Hypothalamus (tissue), 51 donors: ENCODE results near the gene LRRN2.
A peak's percentile ranks its signal among the peaks of the same experiment; 100 is the strongest.

Experiments
- DNase-seq, 51 donors: peaks; one replicate each; lab custom pipeline; 2025; lab: John Stamatoyannopoulos, UW

The LRRN2 gene

DNA sequence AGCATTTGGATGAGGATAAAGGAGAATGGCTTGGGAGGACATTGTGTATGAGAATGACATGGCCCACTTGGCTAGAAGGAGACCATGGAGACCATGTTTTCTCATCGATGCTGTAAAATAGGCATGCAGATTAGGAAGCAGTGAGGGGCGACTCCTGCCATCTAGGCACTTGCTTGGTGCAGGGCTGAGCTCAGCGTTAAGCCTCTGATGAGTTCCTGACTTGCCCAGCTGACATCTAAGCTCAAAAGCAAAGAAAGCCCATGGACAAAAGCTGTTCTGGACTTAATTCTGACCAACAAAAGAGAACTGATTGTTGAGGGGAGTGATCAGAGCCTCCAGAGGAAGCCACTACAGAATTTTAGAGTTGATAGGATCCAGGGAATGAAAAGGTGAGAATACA lies 74.5 kb downstream of the LRRN2 start:
- no peak for DNase-seq

DNA sequence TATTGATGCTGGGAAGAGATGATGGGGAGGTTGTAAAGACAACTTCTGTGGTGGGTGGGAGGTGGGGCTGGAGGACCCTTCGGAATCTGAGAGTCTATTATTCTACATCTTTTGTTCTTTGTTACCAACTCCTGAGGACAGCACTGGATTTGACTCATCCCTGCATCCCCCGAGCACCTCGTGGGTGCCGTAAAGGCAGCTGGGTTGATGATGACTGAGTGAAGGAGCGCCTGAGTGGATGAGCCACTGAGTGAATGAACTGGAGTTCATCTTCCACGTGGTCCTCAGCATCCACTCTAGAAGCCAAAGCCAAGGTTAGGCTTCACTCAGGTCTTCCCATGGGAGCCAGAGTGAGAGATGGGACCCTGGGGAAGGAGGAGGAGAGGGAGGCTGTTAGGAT lies 77.6 kb downstream of the LRRN2 start:
- DNase-seq: no peak

DNA sequence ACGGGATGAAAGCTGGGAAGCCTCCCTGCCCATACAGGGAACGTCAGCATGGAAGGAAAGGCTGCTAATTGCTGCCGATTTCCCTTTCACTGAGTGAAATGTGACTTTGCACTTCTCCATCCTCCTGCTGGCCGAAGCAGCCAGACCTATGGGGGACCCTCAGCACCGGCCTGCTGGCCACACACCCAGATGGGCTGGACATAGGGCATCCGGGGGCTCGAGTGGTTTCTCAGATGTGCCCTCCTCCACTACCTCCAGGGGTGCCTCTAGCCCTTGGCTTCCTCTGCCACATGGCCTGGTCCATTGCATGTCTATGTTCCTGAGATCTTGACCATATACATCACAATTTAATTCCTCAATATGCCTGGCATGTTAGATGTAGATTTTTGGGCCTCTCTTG lies 79.7 kb downstream of the LRRN2 start:
- no peak for DNase-seq

DNA sequence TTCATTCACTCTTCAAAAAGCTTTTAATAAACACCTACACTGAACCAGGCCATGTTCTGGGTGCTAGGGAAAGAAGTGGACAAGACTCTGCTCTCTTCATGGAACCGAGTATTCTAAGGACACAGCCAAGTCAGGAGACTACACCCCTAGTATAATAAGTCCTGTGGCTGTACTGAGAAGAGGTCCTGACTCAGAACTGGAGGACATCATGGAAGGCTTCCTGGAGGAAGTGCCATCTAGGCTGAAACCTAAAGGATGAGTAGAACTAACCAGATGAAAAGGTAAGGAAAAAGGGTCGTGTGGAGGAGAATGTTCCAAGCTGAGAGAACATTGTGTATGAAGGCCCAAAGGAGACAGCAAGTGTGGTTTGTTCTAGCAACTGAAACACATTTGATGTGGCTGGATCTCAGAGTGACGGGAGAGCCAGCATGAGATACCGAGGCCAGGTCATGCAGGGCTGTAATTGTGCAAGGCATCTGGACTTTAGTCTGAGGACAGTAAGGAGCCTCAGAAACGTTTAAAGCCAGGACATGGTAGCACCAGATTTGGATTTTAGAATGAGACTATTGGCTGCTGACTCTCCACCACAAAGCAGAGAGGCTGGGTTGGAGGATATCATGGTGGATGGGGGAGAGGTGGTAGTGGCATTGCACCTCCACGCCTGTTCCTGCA lies 82.5 kb downstream of the LRRN2 start:
- DNase-seq: no peak

DNA sequence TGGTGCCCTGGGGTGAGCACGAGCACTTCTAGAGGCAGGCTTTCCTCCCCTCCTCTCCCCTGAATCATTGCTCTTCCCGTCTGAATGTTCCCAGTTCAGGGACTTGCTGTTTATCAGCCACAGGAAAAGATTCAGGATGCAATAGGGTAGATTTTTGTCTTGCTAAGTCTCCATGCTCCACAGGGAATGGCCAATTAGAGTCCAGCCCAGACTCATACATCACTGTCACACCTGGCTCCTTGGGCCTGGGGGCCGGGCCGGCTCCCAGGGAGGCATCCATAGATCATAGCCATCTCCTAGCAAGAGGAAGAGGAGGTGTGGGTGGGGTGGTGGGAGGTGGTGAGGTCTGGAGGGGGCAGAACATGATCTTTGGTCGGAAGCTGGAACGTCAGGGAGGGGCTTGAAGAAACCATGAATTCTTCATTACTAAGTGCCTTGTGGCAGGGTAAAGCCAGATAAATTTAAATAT lies 83.4 kb downstream of the LRRN2 start:
- DNase-seq: no peak

DNA sequence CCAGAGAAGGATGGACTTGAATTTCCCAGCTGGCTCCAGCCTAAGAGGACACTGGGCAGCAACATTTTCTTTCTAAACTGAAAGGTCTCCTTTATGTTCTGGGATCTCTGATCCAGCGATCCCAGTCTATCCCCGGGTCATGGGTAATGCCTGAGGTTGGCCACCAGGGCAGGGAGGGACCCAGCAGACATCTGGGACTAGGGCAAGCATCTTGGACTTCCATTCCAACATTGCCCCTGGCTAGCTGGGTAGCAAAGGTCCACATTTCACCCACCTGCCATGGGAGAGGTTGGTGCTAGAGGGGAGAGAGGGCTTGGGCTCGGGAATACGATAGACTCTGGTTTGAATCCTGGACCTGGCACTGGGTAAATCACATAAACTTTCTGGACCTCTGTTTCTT lies 84.6 kb downstream of the LRRN2 start:
- DNase-seq: no peak

DNA sequence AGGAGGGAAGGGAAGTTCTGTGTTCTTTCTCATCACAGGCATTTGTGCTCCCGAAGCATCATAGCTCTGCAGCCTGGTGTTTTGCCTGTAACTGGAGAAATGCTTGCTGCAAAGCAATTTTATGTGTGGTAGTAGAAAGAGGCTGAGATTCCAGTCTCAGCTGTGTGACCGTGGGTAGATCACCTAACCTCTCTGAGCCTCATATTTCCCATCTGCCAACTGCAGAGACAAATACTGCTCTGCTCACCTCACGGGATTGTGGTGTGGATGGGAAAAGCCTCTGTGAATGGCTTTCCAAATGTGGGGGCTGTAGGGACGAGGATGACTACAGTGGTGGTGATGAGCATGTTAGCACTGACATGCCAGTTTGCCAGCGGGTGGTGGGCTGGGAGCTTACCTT lies 85.3 kb downstream of the LRRN2 start:
- no peak for DNase-seq

DNA sequence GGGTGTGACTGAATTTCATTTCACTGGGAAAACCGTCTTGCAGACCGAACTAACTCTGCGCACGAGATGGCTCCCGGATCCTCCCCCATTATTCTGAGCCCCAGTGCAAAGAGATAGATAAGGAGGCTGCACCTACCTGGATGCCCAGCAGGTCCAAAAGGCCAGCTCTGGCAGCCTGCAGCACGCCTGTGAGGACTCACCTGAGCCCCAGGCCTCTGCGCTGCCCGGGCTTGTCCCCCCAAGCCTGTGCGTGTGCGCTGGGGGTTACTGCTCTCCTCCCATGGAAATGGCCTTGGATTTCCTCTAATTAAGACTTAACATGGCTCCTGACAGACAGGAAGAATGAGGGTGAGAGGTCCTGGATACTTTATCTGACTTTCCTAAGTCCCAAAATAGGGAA lies 85.9 kb downstream of the LRRN2 start:
- DNase-seq: no peak

DNA sequence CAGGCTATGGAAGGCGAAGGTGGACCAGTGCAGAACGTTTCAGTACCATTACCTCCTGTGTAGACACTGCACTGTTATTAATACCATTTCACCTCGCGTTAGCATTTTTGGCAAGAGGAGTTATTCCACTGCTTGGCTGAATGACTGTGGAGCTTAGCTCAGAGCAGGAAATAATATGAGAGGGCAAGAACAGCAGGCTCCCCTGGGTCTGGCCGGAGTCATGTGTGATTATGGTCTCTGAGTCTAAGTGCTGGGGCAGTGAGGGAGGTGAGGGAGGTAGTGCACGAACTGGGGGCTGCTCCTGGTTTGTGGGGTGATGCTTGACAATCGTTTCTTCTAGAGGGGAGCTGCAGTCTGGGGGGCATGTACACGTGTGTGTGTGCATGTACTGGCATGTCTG lies 86.4 kb downstream of the LRRN2 start:
- no peak for DNase-seq

DNA sequence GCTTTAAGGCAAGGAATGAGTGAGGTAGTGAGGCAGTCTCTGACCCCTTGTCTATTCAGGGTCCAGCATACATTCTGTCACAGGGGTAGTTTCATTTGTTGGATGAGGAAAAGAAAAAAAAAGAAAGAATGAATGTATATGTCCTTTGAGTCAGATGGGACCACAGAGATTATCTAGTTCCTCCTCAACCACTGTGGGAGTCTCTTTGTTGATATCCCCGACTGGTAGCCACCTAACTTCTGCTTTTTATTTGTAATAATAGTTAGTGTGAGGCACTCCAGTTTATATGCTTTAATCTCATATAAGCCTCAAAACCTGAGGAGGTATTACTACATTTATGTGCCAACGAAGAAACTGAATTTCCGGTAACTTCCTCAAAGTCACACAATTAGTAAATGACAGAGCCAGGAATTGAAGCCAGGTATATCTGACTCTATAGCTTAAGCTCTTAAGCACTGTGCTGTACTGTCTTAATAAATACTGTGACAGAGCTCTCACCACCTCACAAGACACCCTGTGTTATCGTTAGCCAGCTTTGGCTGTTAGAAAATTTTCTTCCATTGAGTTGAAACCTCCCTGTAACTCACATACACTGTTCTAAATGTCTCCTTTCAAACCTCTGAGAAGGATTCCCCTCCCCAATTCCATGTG lies 87.1 kb downstream of the LRRN2 start:
- no peak for DNase-seq

DNA sequence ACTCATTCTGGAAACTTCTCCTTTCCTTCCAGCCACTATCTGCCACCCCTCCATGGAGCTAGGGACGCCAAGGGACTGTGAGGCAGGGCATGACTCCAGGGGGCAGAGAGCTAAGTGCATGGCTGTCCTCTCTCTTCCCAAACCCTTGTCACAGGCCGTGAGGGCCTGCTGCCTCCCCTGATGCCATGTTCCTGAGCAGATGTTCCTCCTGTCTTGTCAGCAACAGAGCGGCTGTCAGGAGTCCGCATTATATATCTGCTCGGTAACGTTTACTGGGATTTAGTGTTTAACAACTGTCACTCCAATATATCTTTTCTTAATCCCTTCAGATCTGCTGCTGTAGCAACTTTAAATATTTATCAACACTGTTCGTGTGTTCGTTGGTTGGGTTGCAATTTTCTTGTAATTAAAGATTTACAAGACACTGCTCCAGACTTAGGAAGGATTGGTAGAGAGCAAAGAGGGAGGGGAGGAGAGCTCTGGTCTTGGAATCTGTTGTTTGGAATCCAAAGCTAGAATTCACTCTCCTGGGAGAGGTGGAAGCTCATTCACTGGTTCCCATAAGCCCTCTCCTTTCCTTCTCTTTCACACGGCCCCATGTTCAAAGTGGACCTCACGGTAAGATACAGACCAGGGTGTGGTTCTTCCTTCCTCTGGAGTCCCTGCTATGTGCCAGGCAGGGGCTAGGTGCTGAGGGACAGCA lies 93.1 kb downstream of the LRRN2 start:
- no peak for DNase-seq

DNA sequence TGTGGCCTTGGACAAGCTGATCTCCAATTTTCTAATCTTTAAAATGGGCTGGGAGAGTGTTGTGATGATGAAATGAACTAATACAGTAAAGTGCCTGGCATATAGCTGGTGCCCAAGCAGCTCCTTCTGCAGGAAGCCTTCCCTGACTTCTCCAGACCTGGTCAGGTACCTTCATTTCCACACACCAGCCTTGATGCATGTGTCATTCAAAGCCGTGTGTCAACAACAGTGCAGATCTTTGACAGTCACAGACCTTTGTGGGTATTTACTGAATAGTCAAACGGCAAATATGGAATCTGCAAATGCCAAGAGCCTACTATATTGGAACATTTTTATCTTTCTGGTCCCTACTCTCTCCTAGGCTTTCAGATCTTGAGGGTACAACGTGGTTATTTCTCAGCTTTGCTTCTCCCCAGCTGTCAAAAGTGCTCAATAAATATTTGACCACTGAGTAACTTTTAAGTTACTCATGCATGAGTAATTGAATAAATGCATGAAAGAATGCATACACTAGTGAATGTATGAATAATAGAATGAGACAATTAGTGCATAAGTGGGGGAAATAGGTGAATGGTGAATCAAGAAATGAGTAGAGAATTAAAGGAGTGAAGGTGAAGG lies 94.0 kb downstream of the LRRN2 start:
- no peak for DNase-seq

DNA sequence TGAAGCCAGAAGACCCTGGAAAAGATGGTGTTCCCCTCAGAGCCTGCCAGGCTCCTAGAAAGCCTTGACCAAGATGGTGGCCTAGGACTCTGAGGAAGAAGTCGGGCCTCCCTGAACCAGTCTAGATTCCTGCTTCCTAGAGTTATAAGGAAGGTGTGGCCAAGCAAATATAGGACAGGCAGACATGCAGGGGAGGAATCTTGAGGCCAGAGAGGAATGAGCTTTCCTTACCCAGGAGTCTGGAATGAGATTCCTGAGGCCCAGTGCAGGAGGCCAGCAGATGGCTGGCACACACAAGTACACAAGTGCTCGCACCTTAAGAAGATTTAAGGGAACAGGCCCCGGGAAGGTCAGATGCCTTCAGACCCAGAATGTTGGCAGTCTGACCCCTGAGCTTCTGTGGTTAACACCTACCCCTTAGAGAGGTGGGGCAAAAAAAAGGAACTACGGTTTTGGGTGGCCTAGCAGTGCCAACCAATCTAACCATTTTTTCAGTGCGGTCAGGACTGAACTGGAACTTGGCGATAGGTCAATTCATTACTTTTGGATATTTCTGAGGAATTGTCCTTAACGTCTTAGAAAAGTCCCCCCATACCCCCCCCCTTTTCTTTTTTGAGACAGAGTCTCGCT lies 96.0 kb downstream of the LRRN2 start:
- no peak for DNase-seq

DNA sequence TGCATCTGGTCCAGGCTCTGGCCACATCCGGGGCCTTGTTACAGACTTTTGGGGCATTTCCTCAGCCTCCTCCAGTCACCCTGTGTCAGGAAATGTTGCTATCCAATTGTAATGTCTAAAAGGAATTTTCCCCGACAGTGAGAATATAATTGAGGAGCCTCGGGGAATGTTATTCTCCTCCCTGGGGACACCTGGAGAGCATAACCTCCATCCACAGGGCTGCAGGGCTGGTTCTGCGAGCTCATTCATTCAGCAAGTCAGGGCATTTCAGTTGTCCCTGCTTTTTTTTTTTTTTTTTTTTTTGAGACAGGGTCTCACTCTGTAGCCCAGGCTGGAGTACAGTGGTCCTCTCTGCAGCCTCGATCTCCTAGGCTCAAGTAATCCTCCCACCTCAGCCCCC lies 96.7 kb downstream of the LRRN2 start:
- no peak for DNase-seq

DNA sequence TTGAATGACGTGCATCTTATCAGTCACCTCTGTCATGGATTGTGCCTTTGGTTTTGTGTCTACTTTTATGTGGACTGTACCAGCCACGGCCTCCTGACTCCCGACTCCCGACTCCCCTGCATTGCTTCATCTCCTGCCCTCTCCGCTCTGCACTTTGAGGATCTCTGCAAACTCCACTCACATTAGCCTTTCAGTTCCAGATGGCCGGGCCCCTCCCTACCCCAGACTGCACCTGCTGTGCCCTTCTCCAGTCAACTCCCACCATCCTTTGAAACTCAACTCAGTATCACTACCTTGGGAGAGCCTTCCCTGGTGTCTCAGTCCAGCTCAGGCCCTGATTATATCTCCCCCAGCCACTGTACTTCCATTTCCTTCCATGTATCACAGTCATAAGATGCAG lies 97.9 kb downstream of the LRRN2 start:
- DNase-seq: no peak

DNA sequence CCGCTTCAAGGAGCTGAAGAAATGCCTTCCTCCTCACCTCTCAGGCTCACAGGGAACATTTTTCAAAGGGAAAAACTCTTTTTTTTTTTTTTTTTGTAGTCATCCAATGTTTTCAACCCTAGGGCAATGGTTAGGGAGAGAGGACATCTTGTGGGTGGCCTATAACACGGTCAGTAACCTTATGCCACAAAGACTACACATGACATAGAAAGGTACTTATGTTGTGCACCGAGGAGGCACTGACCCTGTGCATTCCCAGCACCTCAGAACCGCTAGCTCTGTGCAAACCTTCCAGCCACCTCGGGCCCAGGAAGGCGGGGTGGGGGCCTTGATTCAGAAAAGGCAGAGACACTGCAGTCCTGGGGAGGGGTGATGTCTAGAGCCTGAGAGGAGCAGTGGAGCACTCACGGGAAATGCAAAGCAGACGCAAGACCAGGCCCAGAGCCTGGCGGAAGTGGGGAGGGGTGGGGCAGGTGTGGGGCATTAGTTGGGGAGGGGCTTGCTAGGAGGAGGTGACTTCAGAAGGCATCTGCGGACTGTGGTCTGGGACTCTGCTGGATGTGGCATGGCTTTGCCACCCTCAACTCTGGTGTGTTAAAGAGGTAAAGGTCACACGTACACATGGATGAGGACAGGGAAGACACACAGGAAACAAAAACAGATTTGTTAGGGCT lies 100.7 kb downstream of the LRRN2 start:
- no peak for DNase-seq

DNA sequence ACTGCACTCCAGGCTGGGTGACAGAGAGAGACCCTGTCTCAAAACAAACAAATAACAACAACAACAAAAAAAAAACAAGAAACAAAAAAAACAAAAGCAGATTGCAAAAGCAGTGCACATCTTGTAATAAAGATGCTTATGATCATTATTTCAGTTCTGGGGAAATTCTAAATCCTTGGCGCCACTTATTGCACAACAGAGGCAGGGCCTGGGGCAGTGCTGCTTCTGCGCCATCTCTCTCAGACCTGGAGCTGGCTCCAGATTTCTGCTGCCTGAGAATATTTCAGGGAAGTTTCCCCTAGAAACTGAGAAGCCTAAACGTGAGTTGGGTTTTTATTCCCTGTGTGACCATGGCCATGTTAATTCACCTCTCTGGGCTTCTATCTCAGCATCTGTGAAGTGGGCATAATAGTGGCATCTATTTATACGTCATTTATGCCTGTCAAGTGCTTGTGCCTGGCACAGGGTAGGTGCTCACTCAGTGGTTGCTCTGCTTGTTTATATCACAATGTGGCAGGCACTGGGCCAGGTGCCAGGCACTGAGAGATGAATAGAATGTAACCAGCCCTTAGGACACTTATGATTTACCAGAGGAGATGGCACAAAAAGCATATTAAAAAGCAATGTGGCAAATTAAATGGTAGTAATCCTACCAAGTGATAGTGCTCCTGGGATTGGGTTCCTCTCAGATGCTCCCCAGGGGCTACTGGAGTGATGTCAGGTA lies 101.5 kb downstream of the LRRN2 start:
- DNase-seq: peak in 22 of 51 donors; percentile 3 to 52 (median 18)

DNA sequence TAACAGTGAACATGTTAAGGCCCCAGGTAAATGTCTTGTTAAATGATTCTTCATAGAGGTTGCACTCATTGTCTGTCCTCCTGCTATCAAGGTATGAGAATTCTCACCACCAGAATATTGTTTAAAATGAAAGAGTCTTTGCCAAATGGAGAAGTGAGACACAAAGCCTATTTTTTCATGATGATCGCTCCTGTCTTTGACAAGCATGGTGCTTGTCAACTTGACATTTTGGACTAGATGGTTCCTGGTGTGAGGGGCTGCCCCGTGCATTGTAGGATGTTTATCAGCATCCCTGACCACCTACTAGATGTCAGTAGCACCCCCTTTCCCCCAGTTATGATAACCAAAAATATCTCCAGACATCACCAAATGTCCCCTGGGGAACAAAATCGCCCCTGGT lies 103.8 kb downstream of the LRRN2 start:
- DNase-seq: no peak

DNA sequence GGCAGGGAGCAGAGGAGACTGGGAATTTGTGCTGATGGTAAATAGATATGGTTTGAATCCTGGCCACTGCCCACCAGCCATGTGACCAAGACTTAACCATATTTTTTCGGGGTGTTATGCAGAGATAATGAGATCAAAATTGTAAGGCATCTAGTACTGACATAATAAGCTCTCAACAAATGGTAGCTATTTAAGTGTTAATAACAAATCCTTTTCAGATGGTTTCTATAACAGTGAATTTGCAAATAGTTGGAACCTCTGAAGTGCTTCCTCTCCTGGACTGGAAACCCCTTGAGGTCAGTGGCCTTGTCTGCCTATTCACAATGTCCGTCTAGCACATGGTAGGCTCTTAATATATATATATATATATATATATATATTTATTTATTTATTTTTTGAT lies 104.7 kb downstream of the LRRN2 start:
- no peak for DNase-seq

DNA sequence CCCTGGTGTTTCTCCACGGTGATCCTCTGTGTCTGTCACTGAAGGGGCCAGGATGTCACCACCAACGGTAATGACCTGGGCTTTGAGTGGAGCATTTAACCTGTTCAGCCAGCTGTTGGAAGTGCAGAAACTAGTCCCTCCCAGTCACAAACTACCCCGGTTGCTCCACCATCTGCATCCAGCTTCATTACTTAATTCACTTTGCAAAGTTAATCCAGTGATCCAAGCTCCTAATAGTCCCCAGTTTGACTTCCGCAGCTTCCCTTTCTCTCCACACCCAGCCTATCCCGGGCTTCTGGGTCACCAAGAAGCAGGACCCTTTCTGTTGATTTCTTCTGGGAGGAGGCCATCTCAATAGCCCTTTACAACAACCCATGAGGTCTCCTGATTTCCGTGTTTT lies 105.9 kb downstream of the LRRN2 start:
- DNase-seq: no peak
